ENCODE measurements around the gene CRHBP.

- TF ChIP-seq HOMEZ (CRISPR knock-in tag; IDR thresholded peaks at IDR 0.05): no peak
- TF ChIP-seq CTCF (IDR thresholded peaks at IDR 0.05 in 2 of 3, conservative IDR thresholded peaks at IDR 0.05 in 1 of 3; ENCODE audit: insufficient read depth in 2 of 3, low read depth in 1 of 3, low read length in 3 of 3): no peak
- no peak for TF ChIP-seq PCBP2 (IDR thresholded peaks at IDR 0.05; ENCODE audit: low read depth, low read length, poor library complexity, severe bottlenecking)
- no peak for TF ChIP-seq ATF2 (CRISPR knock-in tag; IDR thresholded peaks at IDR 0.05)
These were observed 11.4 kb upstream of the CRHBP start for GRCh38 chr5:76941442-76941841.

Measured in K562 (cell line).